Stimulated activated effector memory CD8-positive, alpha-beta T cell treated with anti-CD3 and anti-CD28 coated beads, Interleukin-12 subunit alpha, Interleukin-12 subunit beta, amount 100 ng/mL, for 72 hours (primary cell): ENCODE data around the gene DLGAP5.

ENCODE experiments used
- ATAC-seq: fragments of 150-1000 bp; cut with Tn5 transposase; 2 replicates; pipeline ENCODE4 v1.10.0; 2021
- DNase-seq, 2 donors: peaks; one replicate each; pipeline ENCODE4 v3.0.0; 2021 to 2022; ENCODE audit warnings: low spot score in 2 of 2
- H3K27ac Mint-ChIP-seq: one replicate; pipeline ENCODE4 v1.8.0; 2022; ENCODE audit warnings: mild to moderate bottlenecking, mixed read lengths
- H3K36me3 Mint-ChIP-seq: one replicate; pipeline ENCODE4 v1.8.0; 2022; ENCODE audit warnings: mild to moderate bottlenecking, mixed read lengths
- H3K4me1 Mint-ChIP-seq: one replicate; pipeline ENCODE4 v1.8.0; 2022; ENCODE audit warnings: mixed read lengths
- H3K4me3 Mint-ChIP-seq: one replicate; pipeline ENCODE4 v1.8.0; 2022; ENCODE audit warnings: mild to moderate bottlenecking, mixed read lengths
- H3K9me3 Mint-ChIP-seq: one replicate; pipeline ENCODE4 v1.8.0; 2022; ENCODE audit warnings: mixed read lengths

The DLGAP5 gene

DNA sequence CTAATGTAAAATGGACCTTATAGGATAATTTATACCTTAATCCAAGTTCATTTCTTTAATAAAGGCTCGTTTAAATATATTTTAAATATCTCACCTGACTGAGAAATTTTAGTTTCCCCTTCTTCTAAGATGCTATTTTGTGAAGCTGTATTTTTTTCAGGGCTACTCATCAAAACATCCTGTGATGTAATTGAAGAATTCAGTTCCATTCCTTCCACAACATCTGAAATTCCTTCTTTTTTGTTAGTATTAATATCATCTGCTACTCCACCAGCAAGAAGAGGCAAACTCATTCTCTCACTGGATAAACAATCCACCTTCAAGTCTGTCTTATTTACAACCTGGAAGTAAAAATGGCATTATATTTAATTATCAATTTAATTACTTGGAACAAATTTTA lies 39.8 kb downstream of the DLGAP5 start:
- Mint-ChIP-seq H3K27ac (no peak overlapping the region), H3K36me3 (peaks cover 56% of the 10 kb centered on the region)

DNA sequence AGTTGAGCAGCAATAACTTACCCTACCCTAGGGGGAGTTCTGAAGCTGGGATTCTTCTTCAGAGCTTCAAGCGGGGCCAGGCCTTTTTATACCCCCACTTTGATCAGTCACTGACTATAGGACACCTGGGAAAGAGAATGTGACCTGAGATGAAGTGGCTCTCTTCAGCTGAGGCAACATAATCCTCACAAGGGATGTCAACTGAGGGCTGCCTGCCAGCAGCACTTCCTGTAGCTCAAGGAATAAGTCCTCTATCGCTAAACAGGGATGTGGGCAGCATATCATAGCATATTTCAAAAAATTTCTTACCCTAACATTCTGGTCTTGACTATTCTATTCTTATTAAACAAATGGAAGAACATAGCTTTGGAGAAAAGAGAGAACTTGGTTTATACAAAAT lies 45.0 kb downstream of the DLGAP5 start:
- H3K4me3 Mint-ChIP-seq, result no peak overlapping the region
- no peaks in the 10 kb centered on the region for H3K9me3 Mint-ChIP-seq
- no peak for DNase-seq
- peak overlapping the region; percentile 17 for H3K27ac Mint-ChIP-seq
- ATAC-seq, result no peak
- peaks cover 83% of the 10 kb centered on the region for H3K36me3 Mint-ChIP-seq
- H3K4me1 Mint-ChIP-seq, result peaks cover 4% of the 10 kb centered on the region

More for the DNA sequence above, 39.8 kb downstream of the DLGAP5 start:
- ATAC-seq (no peak), DNase-seq (no peak)
- Mint-ChIP-seq H3K4me3 (no peak overlapping the region), H3K9me3 (no peaks in the 10 kb centered on the region), H3K4me1 (no peaks in the 10 kb centered on the region)

DNA sequence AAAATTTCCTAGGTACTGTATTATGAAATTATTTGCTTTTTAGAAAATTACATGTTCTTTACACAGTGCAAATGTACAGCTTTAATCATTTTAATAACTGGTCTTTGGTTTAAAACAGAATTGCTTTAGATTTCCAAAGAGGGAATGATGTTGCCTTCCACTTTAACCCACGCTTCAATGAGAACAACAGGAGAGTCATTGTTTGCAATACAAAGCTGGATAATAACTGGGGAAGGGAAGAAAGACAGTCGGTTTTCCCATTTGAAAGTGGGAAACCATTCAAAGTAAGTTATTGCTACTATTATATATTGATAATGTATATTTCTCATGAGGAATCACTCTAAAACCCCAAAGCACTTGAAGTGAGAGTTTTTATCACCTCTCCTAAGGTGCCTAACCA lies 48.9 kb downstream of the DLGAP5 start:
- ATAC-seq, result no peak
- DNase-seq, result no peak
- H3K27ac Mint-ChIP-seq, result peak overlapping the region; percentile 26
- no peaks in the 10 kb centered on the region for H3K9me3 Mint-ChIP-seq
- H3K4me3 Mint-ChIP-seq, result no peak overlapping the region
- H3K36me3 Mint-ChIP-seq, result peaks cover 100% of the 10 kb centered on the region
- peaks cover 5% of the 10 kb centered on the region for H3K4me1 Mint-ChIP-seq

DNA sequence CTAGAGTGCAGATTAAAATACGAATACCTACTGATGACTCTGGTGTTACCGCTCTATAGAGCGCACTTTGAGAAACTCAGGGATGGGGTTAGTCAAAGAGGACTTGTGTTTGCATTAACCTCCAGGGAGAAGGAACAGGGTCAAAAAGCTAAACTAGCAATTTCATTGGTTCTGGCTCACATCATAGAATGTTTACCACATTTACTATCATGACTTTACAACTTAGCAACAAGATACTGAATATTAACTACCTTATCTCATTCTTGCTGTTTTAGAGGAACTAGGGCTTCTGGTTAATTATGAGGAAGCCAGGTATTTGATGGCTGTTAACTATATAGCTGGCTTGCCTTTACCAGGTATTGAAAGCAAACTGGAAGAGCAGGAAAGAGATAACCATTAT lies 49.6 kb downstream of the DLGAP5 start:
- H3K9me3 Mint-ChIP-seq, result no peaks in the 10 kb centered on the region
- peaks cover 100% of the 10 kb centered on the region for H3K36me3 Mint-ChIP-seq
- no peak overlapping the region for H3K27ac Mint-ChIP-seq
- no peak overlapping the region for H3K4me3 Mint-ChIP-seq
- ATAC-seq (no peak), DNase-seq (no peak)
- peaks cover 11% of the 10 kb centered on the region for H3K4me1 Mint-ChIP-seq

DNA sequence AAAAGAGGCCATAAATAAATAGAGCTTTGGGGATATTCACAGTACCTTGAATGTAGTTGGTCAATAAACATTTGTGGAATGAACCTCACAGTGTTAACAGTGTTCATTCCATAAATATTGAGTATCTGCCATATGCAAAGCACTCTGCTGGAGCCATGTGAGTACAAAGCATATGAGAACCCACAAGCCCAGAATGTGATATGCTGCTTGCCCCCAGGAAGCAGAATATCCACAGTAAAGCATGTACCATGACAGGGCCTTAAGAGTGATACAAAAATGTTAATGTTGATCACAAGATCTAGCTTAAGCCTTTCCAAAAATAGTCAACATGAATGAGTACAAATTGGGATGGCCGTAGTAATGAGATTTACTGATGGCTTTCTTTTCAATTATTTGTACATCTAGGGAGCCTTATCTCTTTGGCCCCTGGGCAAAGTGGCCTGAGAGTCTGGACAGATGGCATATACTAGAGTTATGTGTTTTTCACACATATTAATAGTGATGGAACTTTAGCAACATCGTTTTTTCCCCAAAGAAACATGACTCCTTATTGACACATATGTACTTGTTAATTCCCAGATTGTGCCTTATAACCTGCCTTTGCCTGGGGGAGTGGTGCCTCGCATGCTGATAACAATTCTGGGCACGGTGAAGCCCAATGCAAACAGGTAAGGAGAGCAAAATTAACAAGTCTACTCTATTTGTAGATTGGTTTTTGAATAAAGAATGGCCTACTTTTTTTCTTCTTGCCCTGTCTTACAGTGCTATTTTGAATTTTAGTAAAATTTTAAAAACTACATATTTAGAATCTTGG lies 51.5 kb downstream of the DLGAP5 start:
- Mint-ChIP-seq H3K4me1 (peaks cover 15% of the 10 kb centered on the region), H3K9me3 (no peaks in the 10 kb centered on the region), H3K27ac (no peak overlapping the region), H3K4me3 (no peak overlapping the region), H3K36me3 (peaks cover 100% of the 10 kb centered on the region)
- ATAC-seq (no peak), DNase-seq (peak in 1 of 2 donors; percentile 23)

DNA sequence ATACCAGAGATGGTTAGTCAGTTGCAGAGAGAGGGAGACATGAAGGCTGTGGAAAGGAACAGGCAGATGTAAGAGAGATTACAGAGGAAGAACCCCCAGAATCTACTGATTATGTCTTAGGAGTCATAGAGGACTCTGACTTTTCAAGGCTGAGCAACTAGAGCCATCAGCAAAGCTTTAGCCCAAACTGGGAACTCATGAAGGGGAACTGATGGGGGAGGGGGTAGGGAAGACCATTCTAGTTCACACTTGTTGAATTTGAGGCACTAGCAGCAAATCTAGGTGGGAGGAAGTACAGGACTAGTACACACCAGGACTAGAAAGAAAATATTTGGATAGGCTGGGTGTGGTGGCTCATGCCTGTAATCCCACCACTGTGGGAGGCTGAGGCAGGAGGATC lies 52.2 kb downstream of the DLGAP5 start:
- Mint-ChIP-seq H3K27ac (no peak overlapping the region), H3K36me3 (peaks cover 100% of the 10 kb centered on the region), H3K4me3 (no peak overlapping the region), H3K4me1 (peaks cover 15% of the 10 kb centered on the region), H3K9me3 (no peaks in the 10 kb centered on the region)
- no peak for ATAC-seq
- no peak for DNase-seq

DNA sequence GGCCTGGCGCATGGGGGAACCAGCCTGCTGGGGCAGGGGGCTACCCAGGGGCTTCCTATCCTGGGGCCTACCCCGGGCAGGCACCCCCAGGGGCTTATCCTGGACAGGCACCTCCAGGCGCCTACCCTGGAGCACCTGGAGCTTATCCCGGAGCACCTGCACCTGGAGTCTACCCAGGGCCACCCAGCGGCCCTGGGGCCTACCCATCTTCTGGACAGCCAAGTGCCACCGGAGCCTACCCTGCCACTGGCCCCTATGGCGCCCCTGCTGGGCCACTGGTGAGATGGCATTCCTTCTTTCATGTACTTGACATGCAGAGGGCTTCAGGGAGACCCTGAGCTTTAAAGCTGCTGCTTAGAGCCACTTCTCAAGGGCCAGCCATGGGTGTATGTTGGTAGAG lies 53.3 kb downstream of the DLGAP5 start:
- ATAC-seq (peak; percentile 46), DNase-seq (peak in 1 of 2 donors; percentile 38)
- Mint-ChIP-seq H3K4me3 (no peak overlapping the region), H3K36me3 (peaks cover 99% of the 10 kb centered on the region), H3K9me3 (no peaks in the 10 kb centered on the region), H3K4me1 (peaks cover 13% of the 10 kb centered on the region), H3K27ac (no peak overlapping the region)

DNA sequence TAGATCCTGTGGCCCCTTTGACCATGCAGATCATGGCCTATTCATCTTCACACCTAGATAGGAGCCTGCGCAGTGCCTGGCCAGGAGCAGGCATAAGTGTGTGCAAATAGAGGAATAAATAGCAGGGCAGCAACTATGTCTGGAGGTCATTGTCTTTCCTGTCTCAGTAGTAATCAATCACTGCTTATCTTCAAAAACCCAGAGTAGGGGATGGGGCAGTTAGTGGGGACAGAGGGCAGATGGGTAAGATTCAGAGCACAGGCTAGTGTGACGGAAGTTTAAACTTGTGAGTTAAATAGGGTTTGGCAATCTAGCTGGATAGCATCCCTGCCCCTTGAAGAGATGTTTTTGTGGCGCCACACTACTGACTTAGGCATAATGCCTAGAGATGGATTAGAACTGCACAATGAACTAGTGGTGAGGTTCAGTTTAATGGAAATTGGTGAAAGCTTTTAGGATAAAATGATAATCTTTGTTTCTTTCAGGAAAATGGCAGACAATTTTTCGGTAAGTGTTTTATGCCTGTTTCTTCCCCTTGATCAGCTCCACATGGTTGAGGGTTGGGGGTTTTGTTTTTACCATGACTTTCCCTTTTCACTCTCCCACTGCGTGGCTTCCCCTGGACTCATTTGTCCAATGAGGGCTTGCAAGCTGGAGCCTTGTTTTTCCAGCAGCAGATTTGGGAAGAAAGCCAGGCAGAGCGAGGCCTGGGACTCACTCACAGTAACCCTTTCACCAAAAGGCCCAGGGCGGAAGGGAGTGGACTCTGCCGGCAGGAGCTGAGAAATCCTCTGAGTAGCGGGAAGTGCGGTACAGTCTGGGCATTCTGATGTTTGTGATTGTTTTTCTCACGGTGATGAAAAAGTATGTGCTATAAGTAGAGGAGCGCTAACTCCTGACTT lies 54.2 kb downstream of the DLGAP5 start:
- ATAC-seq (no peak), DNase-seq (no peak)
- Mint-ChIP-seq H3K27ac (no peak overlapping the region), H3K4me1 (peaks cover 11% of the 10 kb centered on the region), H3K9me3 (no peaks in the 10 kb centered on the region), H3K36me3 (peaks cover 99% of the 10 kb centered on the region), H3K4me3 (no peak overlapping the region)

DNA sequence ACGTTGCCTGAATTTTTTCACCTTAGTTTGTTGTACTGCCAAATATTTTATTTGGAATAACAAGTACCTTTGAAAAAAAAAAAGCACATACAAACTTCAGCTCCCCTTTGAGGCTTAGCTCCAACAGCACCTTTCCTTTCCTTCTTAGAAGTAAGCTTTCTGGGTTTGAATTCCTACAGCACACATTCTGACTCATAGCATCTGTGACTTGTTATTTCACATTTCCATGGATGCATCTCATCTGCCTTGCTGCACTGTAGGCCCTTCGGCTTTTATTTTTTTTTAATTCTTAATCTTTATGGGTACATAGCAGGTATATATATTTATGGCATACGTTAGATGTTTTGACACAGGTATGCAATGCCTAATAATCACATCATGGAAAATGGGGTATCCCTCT lies 55.1 kb downstream of the DLGAP5 start:
- no peak for DNase-seq
- Mint-ChIP-seq H3K27ac (no peak overlapping the region), H3K36me3 (peaks cover 99% of the 10 kb centered on the region), H3K4me1 (peaks cover 20% of the 10 kb centered on the region), H3K4me3 (no peak overlapping the region), H3K9me3 (no peaks in the 10 kb centered on the region)
- ATAC-seq, result no peak

DNA sequence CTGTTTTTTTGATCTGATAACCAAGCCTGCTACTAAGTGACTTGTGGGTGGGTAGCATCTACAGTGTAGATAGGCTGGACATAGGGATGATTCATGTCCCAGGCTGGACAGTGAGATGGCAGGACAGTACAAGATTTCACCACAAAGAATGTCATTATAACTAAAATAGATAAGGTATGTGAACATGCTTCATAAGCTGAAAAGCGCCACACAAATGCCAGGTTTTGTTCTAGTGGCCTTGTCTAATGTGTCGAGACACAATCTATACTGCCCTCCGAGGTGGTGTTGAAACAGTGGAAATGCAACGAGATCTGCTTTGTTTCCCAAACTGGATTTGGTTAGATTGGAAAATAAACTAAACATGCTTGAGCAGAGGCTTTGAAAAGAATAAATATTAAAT lies 58.0 kb downstream of the DLGAP5 start:
- DNase-seq, result no peak
- peaks cover 31% of the 10 kb centered on the region for H3K4me1 Mint-ChIP-seq
- H3K27ac Mint-ChIP-seq, result no peak overlapping the region
- H3K4me3 Mint-ChIP-seq, result no peak overlapping the region
- no peaks in the 10 kb centered on the region for H3K9me3 Mint-ChIP-seq
- peaks cover 83% of the 10 kb centered on the region for H3K36me3 Mint-ChIP-seq
- ATAC-seq, result no peak

DNA sequence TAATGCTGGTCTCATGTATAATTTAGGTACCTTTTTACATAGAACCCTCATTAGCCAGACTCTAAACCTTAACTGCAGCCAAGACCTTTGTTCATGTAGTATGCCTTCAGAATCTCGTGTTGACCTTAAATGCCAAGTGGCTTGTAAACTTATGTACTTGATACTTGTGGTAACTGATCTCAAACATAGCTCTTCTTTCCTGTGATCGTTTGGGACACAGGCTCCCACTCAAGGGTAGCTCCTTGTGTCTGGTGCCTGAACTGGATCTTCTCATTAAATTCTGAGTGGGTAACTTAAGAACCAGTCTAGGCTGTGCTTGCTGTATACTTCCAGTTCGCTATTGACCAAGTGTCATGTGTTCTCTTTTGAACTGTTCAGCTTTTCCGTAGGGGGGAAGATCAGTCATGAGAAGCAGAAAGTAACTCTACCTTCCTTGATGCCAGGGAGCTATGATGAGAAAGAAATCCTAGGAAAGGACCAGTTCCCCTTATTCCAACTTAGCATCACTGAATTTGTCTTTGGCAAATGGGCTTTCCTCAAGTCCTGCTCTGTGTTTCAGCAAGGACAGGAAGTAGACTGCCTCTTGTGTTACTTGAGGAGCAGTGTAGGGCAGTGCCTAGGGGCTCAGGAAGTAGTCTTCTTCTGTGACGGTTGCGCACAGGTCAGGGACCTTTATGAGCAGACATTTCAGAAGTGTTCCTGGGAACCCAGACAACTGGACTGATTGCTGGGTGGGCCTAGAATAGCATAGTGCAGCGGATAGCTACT lies 59.8 kb downstream of the DLGAP5 start:
- ATAC-seq, result peak; percentile 54
- Mint-ChIP-seq H3K4me1 (peaks cover 27% of the 10 kb centered on the region), H3K4me3 (peak overlapping the region; percentile 78), H3K9me3 (no peaks in the 10 kb centered on the region), H3K36me3 (peaks cover 64% of the 10 kb centered on the region), H3K27ac (peak overlapping the region; percentile 84)
- DNase-seq, result no peak

DNA sequence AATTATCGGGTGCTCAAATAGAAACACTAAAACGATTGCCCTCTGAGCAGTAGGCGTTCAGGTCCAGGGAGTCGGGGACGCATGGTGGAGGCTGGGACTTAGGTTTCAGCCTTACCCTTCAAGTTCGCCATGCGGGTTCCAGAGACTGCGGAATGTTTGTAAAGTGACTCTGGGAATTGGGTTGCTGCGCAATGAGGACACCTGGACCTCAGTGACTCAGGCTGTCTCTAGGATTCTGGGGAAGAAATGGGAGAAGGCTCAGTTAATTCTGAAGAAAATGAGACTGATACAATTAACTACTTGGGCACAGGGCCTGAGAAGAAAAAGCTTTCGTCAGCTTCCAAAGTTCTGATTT lies 61.2 kb downstream of the DLGAP5 start:
- Mint-ChIP-seq H3K36me3 (peaks cover 50% of the 10 kb centered on the region), H3K4me1 (peaks cover 39% of the 10 kb centered on the region), H3K27ac (peak overlapping the region; percentile 84), H3K9me3 (no peaks in the 10 kb centered on the region), H3K4me3 (peak overlapping the region; percentile 78)
- DNase-seq, result no peak
- no peak for ATAC-seq

DNA sequence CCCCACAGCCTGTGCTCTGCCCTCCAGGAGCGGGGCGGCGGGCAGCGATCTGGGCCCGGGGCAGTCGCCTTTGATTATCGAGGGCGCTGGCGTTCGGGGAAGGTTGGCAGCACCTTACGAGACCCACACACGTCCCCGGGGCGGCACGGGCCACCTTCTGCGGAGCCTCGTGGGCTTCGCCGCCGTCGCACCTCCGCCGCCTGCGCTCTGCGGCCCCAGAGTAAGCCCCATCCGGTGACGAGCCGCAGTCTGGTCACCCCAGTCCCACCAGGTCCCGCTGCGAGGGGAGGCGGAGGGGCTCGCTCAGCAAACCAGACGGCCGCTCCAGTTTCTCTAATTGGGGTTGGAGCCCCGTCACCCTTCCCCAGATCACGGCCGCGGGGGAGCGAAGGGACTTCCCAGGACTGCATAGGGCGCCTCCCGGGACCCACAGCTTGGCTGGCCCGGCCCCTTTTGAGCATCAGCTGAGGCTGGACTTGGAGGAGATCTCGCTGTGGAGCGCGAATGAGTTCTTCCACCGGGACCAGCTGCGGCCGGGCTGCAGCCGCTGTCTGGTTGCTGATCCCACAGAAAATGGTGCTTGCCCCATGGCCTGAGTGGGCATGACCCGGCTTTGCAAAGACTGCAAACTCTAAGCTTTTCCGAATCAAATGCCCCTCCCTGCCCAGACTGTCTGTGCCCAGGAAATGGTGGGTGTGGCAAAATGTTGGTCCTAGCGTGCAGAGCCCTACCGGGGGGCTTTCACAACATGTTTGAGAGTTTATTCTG lies 61.8 kb downstream of the DLGAP5 start:
- peaks cover 45% of the 10 kb centered on the region for H3K36me3 Mint-ChIP-seq
- H3K4me1 Mint-ChIP-seq, result peaks cover 45% of the 10 kb centered on the region
- H3K9me3 Mint-ChIP-seq, result no peaks in the 10 kb centered on the region
- DNase-seq (peak; percentile 52 to 82), ATAC-seq (peak; percentile 83)
- H3K4me3 Mint-ChIP-seq, result peak overlapping the region; percentile 78
- H3K27ac Mint-ChIP-seq, result peak overlapping the region; percentile 84

DNA sequence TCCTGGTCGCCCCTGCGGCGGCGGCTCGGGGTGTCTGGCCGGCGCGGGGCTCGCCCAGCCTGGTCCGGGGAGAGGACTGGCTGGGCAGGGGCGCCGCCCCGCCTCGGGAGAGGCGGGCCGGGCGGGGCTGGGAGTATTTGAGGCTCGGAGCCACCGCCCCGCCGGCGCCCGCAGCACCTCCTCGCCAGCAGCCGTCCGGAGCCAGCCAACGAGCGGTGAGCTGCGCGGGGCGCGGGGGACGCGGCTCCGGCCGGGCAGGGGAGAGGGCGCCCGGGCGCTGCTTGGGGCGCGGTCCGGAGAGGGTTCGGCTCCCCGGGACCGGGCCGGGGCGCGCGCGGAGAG lies 62.3 kb downstream of the DLGAP5 start, which contains the start of gene LGALS3:
LGALS3 (plus strand) TSS at position 167 of the 342 bp plus-strand sequence. CDS start 8,122 bp downstream, outside the sequence.
- DNase-seq (peak in 1 of 2 donors; percentile 45), ATAC-seq (peak; percentile 69)
- H3K36me3 Mint-ChIP-seq, result peaks cover 39% of the 10 kb centered on the region
- H3K27ac Mint-ChIP-seq, result peak within 1 kb of the TSS; percentile 84
- H3K4me3 Mint-ChIP-seq, result peak within 1 kb of the TSS; percentile 78
- peaks cover 47% of the 10 kb centered on the region for H3K4me1 Mint-ChIP-seq
- no peaks in the 10 kb centered on the region for H3K9me3 Mint-ChIP-seq
